Measurements from ENCODE around the gene THAP4.

DNA sequence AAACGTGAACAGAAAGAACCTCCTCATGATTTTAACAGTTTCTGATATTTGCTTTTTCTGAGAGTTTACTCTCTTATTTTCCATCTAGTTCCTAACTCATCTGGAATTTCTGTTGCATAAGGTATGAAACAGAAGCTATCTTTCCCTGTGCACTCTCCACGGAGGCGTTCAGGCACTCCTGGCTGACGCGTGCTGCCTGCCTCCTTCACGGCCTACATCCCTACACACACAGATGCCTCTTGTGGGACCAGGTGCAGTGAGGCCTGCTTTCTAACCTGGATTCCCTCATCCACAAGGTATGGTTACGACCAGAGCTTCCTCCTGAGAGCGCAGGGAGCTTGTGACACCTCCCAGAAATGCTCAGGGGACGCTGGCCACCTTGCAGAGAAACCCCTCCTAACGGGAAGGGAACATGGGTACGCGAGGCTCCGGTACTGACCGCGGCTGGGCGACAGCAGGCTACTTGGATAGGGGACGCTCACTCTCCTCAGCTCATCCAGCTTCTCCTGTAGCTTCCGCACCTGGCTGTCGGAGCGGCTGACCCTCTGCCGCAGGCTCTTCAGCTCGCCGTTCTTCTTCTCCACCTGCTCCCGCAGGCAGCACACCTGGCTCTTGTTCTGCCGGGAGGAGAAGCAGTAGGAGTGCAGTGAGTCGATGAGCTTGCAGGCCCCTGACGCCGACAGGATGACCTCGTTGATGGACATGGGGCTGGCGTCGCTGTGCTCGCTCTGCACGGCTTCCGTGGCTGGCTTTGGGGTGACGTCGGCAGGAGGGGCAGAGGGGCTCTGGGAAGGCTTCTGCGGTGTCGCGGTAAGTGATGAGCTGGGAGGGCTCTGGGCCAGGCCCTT lies 4.3 kb downstream of the THAP4 start:
- TF ChIP-seq, protein P1, sequence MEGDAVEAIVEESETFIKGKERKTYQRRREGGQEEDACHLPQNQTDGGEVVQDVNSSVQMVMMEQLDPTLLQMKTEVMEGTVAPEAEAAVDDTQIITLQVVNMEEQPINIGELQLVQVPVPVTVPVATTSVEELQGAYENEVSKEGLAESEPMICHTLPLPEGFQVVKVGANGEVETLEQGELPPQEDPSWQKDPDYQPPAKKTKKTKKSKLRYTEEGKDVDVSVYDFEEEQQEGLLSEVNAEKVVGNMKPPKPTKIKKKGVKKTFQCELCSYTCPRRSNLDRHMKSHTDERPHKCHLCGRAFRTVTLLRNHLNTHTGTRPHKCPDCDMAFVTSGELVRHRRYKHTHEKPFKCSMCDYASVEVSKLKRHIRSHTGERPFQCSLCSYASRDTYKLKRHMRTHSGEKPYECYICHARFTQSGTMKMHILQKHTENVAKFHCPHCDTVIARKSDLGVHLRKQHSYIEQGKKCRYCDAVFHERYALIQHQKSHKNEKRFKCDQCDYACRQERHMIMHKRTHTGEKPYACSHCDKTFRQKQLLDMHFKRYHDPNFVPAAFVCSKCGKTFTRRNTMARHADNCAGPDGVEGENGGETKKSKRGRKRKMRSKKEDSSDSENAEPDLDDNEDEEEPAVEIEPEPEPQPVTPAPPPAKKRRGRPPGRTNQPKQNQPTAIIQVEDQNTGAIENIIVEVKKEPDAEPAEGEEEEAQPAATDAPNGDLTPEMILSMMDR (IDR thresholded peaks at IDR 0.05): no peak
- no peak for TF ChIP-seq POLR2A (IDR thresholded peaks at IDR 0.05)

All from body of pancreas (tissue), 4 donors.